GM12878 (cell line): Measurements from ENCODE around the gene CSE1L. TPM values are rescaled to one million over a fixed set of nuclear protein-coding genes. Genes with fewer than 3 reads are reported as not detected.

Source experiments
- ATAC-seq: fragments of 200-7000 bp; cut with Tn5 transposase; 3 replicates; pipeline ENCODE4 v1.9.1; 2020; ENCODE audit warnings: mild to moderate bottlenecking, moderate library complexity
- BruUV-seq: library from RNA; stranded (reverse); fragments of 400-500 nt; replicated peaks from 2 replicates; lab custom pipeline; 2021; lab: Mats Ljungman, UMichigan
- CTCF ChIA-PET: fragments of 300-600 bp; sonication (Branson Sonifier 250); formaldehyde crosslinking; extraction: SDS; loops from one replicate; lab custom pipeline; 2021; ENCODE audit warnings: inconsistent platforms; lab: Yijun Ruan, JAX
- POLR2A ChIA-PET: fragments of 350-600 bp; formaldehyde crosslinking; extraction: SDS; loops from one replicate; lab custom pipeline; 2021; ENCODE audit warnings: inconsistent platforms; lab: Charles Lee
- RAD21 ChIA-PET: fragments of 300-600 bp; sonication (Branson Sonifier 250); formaldehyde crosslinking; loops from one replicate; lab custom pipeline; 2023; ENCODE audit warnings: antibody characterized with exemption; ENCODE audit not compliant: unreplicated experiment; lab: Charles Lee
- SMC1A ChIA-PET: fragments of 300-600 bp; sonication (Branson Sonifier 250); formaldehyde crosslinking; loops from one replicate; lab custom pipeline; 2023; ENCODE audit not compliant: unreplicated experiment, uncharacterized antibody; lab: Charles Lee
- DNase-seq: peaks from one replicate; pipeline ENCODE4 v3.0.0-alpha.2; 2011; ENCODE audit warnings: low read depth, low spot score
- FAIRE-seq: peaks from 3 replicates; lab custom pipeline; 2011; peaks lifted over from hg19 to GRCh38; lab: Jason Lieb, UNC
- H2AFZ ChIP-seq: 2 replicates; pipeline ENCODE4 v1.6.0; 2011; ENCODE audit warnings: low read depth, low read length, control low read depth; ENCODE audit not compliant: control insufficient read depth
- H3K27ac ChIP-seq: 2 replicates; pipeline ENCODE4 v1.5.1; 2011; ENCODE audit warnings: control low read depth; ENCODE audit not compliant: control insufficient read depth, insufficient read depth
- H3K27me3 ChIP-seq, 2 experiments: replicated peaks in 1 of 2; 2 replicates each; pipeline versions ENCODE4 v1.6.0 to v1.6.1; 2011; ENCODE audit warnings: low read length in 1 of 2; ENCODE audit not compliant: control insufficient read depth in 2 of 2, insufficient read depth in 2 of 2
- H3K36me3 ChIP-seq, 2 experiments: 2 replicates each; pipeline ENCODE4 v1.5.1; 2011; ENCODE audit warnings: low read length in 1 of 2; ENCODE audit not compliant: control insufficient read depth in 2 of 2, insufficient read depth in 2 of 2
- H3K4me1 ChIP-seq: 2 replicates; pipeline ENCODE4 v1.6.1; 2011; ENCODE audit warnings: mild to moderate bottlenecking, low read length, moderate library complexity, mixed read lengths; ENCODE audit not compliant: control insufficient read depth, insufficient read depth
- H3K4me2 ChIP-seq: 2 replicates; pipeline ENCODE4 v1.6.0; 2011; ENCODE audit warnings: control low read depth; ENCODE audit not compliant: control insufficient read depth, insufficient read depth
- H3K4me3 ChIP-seq: fragments of 200-600 bp; sonication (generic); 2 replicates; pipeline ENCODE4 v1.5.1; 2016
- H3K79me2 ChIP-seq: 2 replicates; pipeline ENCODE4 v1.6.0; 2011; ENCODE audit warnings: low read length; ENCODE audit not compliant: control insufficient read depth, insufficient read depth
- H3K9ac ChIP-seq: 2 replicates; pipeline ENCODE4 v1.8.0; 2011; ENCODE audit warnings: low read length, control low read depth, mixed read lengths; ENCODE audit not compliant: control insufficient read depth, insufficient read depth
- H3K9me3 ChIP-seq: replicated peaks from 3 replicates; pipeline ENCODE4 v1.5.1; 2011; ENCODE audit warnings: mild to moderate bottlenecking, low read length; ENCODE audit not compliant: control insufficient read depth, insufficient read depth
- H4K20me1 ChIP-seq: 2 replicates; pipeline ENCODE4 v1.6.0; 2011; ENCODE audit not compliant: control insufficient read depth, insufficient read depth
- E4F1 ChIP-seq: fragments of 450-650 bp; IDR thresholded peaks from 2 replicates; pipeline ENCODE4 v1.6.1; 2018; ENCODE audit warnings: borderline replicate concordance, mild to moderate bottlenecking; ENCODE audit not compliant: partially characterized antibody
- FOS ChIP-seq: IDR thresholded peaks from 3 replicates; pipeline ENCODE4 v1.6.1; 2011; ENCODE audit warnings: borderline replicate concordance; ENCODE audit not compliant: insufficient read length; ENCODE audit errors: extremely low read depth
- HDAC6 ChIP-seq: fragments of 200-600 bp; sonication (generic); IDR thresholded peaks from one replicate; pipeline ENCODE4 v1.8.0; 2017; ENCODE audit warnings: antibody characterized with exemption; ENCODE audit not compliant: unreplicated experiment
- IKZF1 ChIP-seq: fragments of 450-650 bp; conservative IDR thresholded peaks from 2 replicates; pipeline ENCODE4 v1.6.1; 2017; ENCODE audit warnings: antibody characterized with exemption, mild to moderate bottlenecking
- IRF4 ChIP-seq: IDR thresholded peaks from 2 replicates; pipeline ENCODE4 v1.6.1; 2011; ENCODE audit warnings: low read depth, low read length
- KDM1A ChIP-seq: fragments of 200-600 bp; sonication (generic); IDR thresholded peaks from 2 replicates; pipeline ENCODE4 v1.6.1; 2016; ENCODE audit warnings: borderline replicate concordance
- POLR2A ChIP-seq: IDR thresholded peaks from 2 replicates; pipeline ENCODE4 v1.6.1; 2011; ENCODE audit warnings: low read depth, mild to moderate bottlenecking, low read length
- RCOR1 ChIP-seq: conservative IDR thresholded peaks from 2 replicates; pipeline ENCODE4 v1.6.1; 2012; ENCODE audit warnings: low read depth, low read length, improper control_type of control experiment
- SIX5 ChIP-seq: IDR thresholded peaks from 2 replicates; pipeline ENCODE4 v1.6.1; 2011; ENCODE audit warnings: mild to moderate bottlenecking, low read depth, low read length, moderate library complexity; ENCODE audit not compliant: severe bottlenecking
- USF2 ChIP-seq: IDR thresholded peaks from 2 replicates; pipeline ENCODE4 v1.6.1; 2011; ENCODE audit warnings: low read depth, low read length, improper control_type of control experiment, borderline replicate concordance
- WGBS: methylation state at CpG from one replicate; pipeline ENCODE4 v1.1.6; 2016; ENCODE audit warnings: low lambda C conversion rate; ENCODE audit not compliant: insufficient replicate concordance, insufficient coverage; ENCODE audit errors: missing lambda C conversion rate; 5-methylcytosine and 5-hydroxymethylcytosine counted together
- in situ Hi-C: fragments of 300-500 bp; cut with MboI; formaldehyde crosslinking; loops from 9 replicates; pipeline ENCODE4 v1.14.3; 2018; ENCODE audit warnings: mixed read lengths
- intact Hi-C: fragments of 100-400 bp; cut with micrococcal nuclease; formaldehyde crosslinking; loops from one replicate; pipeline ENCODE4 v1.14.2; 2022; ENCODE audit not compliant: unreplicated experiment
- polyA plus RNA-seq, 11 experiments: library from polyadenylated mRNA; depleted of rRNA in 4 of 11; unstranded in 6 of 11; stranded (reverse) in 5 of 11; fragments of >200 nt; fragmentation: Nextera tagmentation in 4 of 11; fragmentation: Illumina TruSeq in 1 of 11; extraction: Ambion mirVana in 4 of 11; extraction: Trizol in 1 of 11; gene quantifications; 1 replicate in 1 of 11; 2 replicates in 10 of 11; pipeline versions ENCODE4 v1.2.1 to v1.2.3, GENCODE V29; 2011 to 2016; ENCODE audit warnings: inconsistent platforms in 2 of 11, missing spikeins in 2 of 11, low read depth in 1 of 11
- total RNA-seq, 4 experiments: library from RNA; depleted of rRNA in 3 of 4; stranded (reverse); fragments of >200 nt in 3 of 4; fragmentation: Illumina TruSeq in 1 of 4; extraction: Trizol in 1 of 4; gene quantifications; 2 replicates each; pipeline versions ENCODE4 v1.2.1 to v1.2.3, GENCODE V29; 2013 to 2021

Gene CSE1L
- total and polyA plus RNA-seq, 10 of the 15 experiments (the other 5 are each of a cell fraction or from before 2014, with no cell fraction given): 72.4 to 213 (median 117) TPM

GRCh38 chr20:49063279-49063678, 17.2 kb downstream of the CSE1L start:
- intact Hi-C loops: no loop called here
- SMC1A ChIA-PET: interaction anchor here (0.8 to 1.2 kb wide), 3 partner anchors 12 to 71 kb away, joined by 3 read pairs; no protein-coding TSS in a partner anchor
- ATAC-seq: no peak
- DNase-seq: no peak
- POLR2A ChIA-PET: no interaction called here
- RAD21 ChIA-PET: no interaction called here
- Histone ChIP-seq H3K36me3 (peaks cover 11 to 35% of the 10 kb centered on the region in 2 experiments), H4K20me1 (no peaks in the 10 kb centered on the region), H3K27ac (no peak overlapping the region), H3K4me1 (no peaks in the 10 kb centered on the region), H3K4me3 (no peak overlapping the region), H3K9me3 (no peaks in the 10 kb centered on the region), H3K79me2 (peaks cover 9% of the 10 kb centered on the region), H3K27me3 (no peaks in the 10 kb centered on the region), H2AFZ (no peak overlapping the region), H3K9ac (no peak overlapping the region), H3K4me2 (no peak overlapping the region)
- FAIRE-seq: no peak
- BruUV-seq: no TSS peak
- 97% methylated on average over 3 of the region's 3 CpGs for WGBS
- in situ Hi-C loops: no loop called here
- no peak for TF ChIP-seq IRF4
- no peak for TF ChIP-seq POLR2A
- no peak for TF ChIP-seq FOS
- no peak for TF ChIP-seq SIX5
- CTCF ChIA-PET: interaction anchor here (0.8 to 1.7 kb wide), 7 partner anchors 8 to 154 kb away, joined by 3 to 4 read pairs (median 3); no protein-coding TSS in a partner anchor

GRCh38 chr20:49074521-49074920, 28.4 kb downstream of the CSE1L start:
- Histone ChIP-seq H3K9me3 (no peaks in the 10 kb centered on the region), H3K36me3 (peaks cover 11 to 50% of the 10 kb centered on the region in 2 experiments), H4K20me1 (0 out of 2 replicates have a peak, but pooled peaks cover 2% of the 10 kb centered on the region), H3K27me3 (no peaks in the 10 kb centered on the region), H3K4me3 (no peak overlapping the region), H3K27ac (no peak overlapping the region), H3K9ac (no peak overlapping the region), H3K4me1 (no peaks in the 10 kb centered on the region), H2AFZ (no peak overlapping the region), H3K4me2 (no peak overlapping the region)
- ChIA-PET POLR2A (no interaction called here), CTCF (interaction anchor here (1.3 kb wide), 1 partner anchor 11 kb away, joined by 4 read pairs; no protein-coding TSS in a partner anchor), SMC1A (interaction anchor here (1.0 to 1.6 kb wide), 5 partner anchors 11 to 59 kb away, joined by 3 to 5 read pairs (median 4); no protein-coding TSS in a partner anchor)
- FAIRE-seq: no peak
- intact Hi-C loops (no loop called here), in situ Hi-C loops (no loop called here)
- 97% methylated on average over 2 of the region's 2 CpGs for WGBS
- TF ChIP-seq E4F1 (no peak), SIX5 (no peak), KDM1A (no peak), RCOR1 (no peak), IKZF1 (no peak), HDAC6 (no peak), IRF4 (no peak), USF2 (no peak)
- TF ChIP-seq, all 136 proteins: peak for 0
- RAD21 ChIA-PET: no interaction called here
- no peaks in the 10 kb centered on the region for H3K79me2 ChIP-seq
- ATAC-seq (no peak), DNase-seq (no peak)
- BruUV-seq: no TSS peak
